Measurements from ENCODE around the gene PRAMEF33.
"Not testable (repeated sequence)": the region's sequence is repeated elsewhere in the genome, so short reads cannot be mapped to it uniquely, and the experiment has no call there.

PRAMEF33 gene

DNA sequence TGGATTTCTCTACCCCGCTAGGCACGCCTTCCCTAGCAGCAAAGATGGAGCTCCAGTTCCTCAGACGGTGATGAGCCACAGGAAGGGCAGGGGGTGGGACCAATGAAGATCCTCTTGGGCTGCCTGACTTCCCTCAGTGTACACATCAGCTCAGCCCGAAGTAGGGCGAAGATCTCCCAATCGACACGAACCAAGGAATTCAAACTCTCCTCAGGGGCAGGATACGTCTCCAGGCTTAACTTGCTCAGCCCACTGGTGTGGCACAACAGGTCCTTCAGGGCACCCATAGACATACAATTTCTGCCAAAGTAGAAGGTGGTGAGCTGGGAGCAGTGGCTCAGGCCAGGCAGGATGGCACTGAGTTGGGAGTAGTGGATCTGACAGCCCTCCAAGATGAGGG is 39.2 kb downstream of the PRAMEF33 start:
- not testable (repeated sequence) for H3K27me3 ChIP-seq (ENCODE audit: control insufficient read depth in 1 of 2, insufficient read depth in 2 of 2, low read length in 2 of 2); H3K4me1 ChIP-seq (ENCODE audit: control insufficient read depth, insufficient read depth, low read length); H3K36me3 ChIP-seq (ENCODE audit: control insufficient read depth in 2 of 2, insufficient read depth in 2 of 2, low read length in 2 of 2); H3K9me3 ChIP-seq (ENCODE audit: control insufficient read depth in 2 of 2, low read length in 2 of 2); H3K4me3 ChIP-seq (ENCODE audit: low read length in 2 of 2); H3K27ac ChIP-seq (ENCODE audit: low read length); H3K9ac ChIP-seq (ENCODE audit: low read length in 2 of 2)

DNA sequence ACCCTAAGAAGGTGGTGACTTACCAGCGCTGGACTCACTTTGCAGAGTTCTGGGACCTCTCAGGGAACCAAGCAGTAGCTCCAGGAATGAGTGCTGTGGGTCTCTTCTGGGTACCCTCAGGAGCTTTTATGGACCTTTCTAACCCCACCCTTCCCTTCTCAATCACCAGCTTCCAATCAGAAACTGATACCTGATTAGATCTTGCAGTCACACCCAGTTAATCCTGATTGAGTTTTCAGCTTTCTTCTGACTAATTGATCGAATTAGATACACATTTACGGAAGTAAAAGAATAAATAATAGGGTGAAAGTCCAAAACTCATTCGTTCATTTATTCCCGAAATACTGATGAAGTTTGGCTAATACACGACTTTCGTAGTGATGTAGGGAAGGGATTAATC is 43.7 kb downstream of the PRAMEF33 start, which contains the start of gene PRAMEF14:
TSS of gene PRAMEF14 (minus strand) at position 101 of the 400 bp plus-strand sequence. CDS start 1,820 bp downstream, outside the sequence.
- not testable (repeated sequence) for H3K9ac ChIP-seq (ENCODE audit: low read length in 2 of 2); H3K27ac ChIP-seq (ENCODE audit: low read length); H3K27me3 ChIP-seq (ENCODE audit: control insufficient read depth in 1 of 2, insufficient read depth in 2 of 2, low read length in 2 of 2); H3K4me3 ChIP-seq (ENCODE audit: low read length in 2 of 2); H3K36me3 ChIP-seq (ENCODE audit: control insufficient read depth in 2 of 2, insufficient read depth in 2 of 2, low read length in 2 of 2); H3K9me3 ChIP-seq (ENCODE audit: control insufficient read depth in 2 of 2, low read length in 2 of 2); H3K4me1 ChIP-seq (ENCODE audit: control insufficient read depth, insufficient read depth, low read length)

GRCh38 chr1:13353476-13353875 is 50.1 kb downstream of the PRAMEF33 start:
- H3K27me3 ChIP-seq (ENCODE audit: control insufficient read depth in 1 of 2, insufficient read depth in 2 of 2, low read length in 2 of 2); H3K9ac ChIP-seq (ENCODE audit: low read length in 2 of 2); H3K4me3 ChIP-seq (ENCODE audit: low read length in 2 of 2); H3K9me3 ChIP-seq (ENCODE audit: control insufficient read depth in 2 of 2, low read length in 2 of 2); H3K27ac ChIP-seq (ENCODE audit: low read length); H3K36me3 ChIP-seq (ENCODE audit: control insufficient read depth in 2 of 2, insufficient read depth in 2 of 2, low read length in 2 of 2); H3K4me1 ChIP-seq (ENCODE audit: control insufficient read depth, insufficient read depth, low read length): not testable (repeated sequence)

- H3K9me3 ChIP-seq (ENCODE audit: control insufficient read depth in 2 of 2, low read length in 2 of 2); H3K27ac ChIP-seq (ENCODE audit: low read length); H3K9ac ChIP-seq (ENCODE audit: low read length in 2 of 2); H3K4me3 ChIP-seq (ENCODE audit: low read length in 2 of 2); H3K36me3 ChIP-seq (ENCODE audit: control insufficient read depth in 2 of 2, insufficient read depth in 2 of 2, low read length in 2 of 2); H3K4me1 ChIP-seq (ENCODE audit: control insufficient read depth, insufficient read depth, low read length); H3K27me3 ChIP-seq (ENCODE audit: control insufficient read depth in 1 of 2, insufficient read depth in 2 of 2, low read length in 2 of 2): not testable (repeated sequence)
Measured at GRCh38 chr1:13354475-13354874, 51.1 kb downstream of the PRAMEF33 start.

DNA sequence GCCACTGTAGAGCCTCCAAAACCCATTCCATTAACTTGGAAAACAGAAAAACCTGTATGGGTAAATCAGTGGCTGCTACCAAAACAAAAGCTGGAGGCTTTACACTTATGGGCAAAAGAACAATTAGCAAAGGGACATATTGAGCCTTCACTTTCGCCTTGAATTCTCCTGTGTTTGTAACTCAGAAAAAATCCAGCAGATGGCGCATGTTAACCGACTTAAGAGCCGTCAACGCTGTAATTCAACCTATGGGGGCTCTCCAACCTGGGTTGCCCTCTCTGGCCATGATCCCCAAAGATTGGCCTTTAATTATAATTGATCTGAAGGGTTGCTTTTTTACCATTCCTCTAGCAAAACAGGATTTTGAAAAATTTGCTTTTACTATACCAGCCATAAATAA is 53.4 kb downstream of the PRAMEF33 start:
- H3K36me3 ChIP-seq (ENCODE audit: control insufficient read depth in 2 of 2, insufficient read depth in 2 of 2, low read length in 2 of 2); H3K27me3 ChIP-seq (ENCODE audit: control insufficient read depth in 1 of 2, insufficient read depth in 2 of 2, low read length in 2 of 2); H3K9ac ChIP-seq (ENCODE audit: low read length in 2 of 2); H3K4me1 ChIP-seq (ENCODE audit: control insufficient read depth, insufficient read depth, low read length); H3K27ac ChIP-seq (ENCODE audit: low read length); H3K4me3 ChIP-seq (ENCODE audit: low read length in 2 of 2); H3K9me3 ChIP-seq (ENCODE audit: control insufficient read depth in 2 of 2, low read length in 2 of 2): not testable (repeated sequence)

All from stomach smooth muscle (tissue), 2 donors.